NCI-H1436 treated with DMSO at 0.1 percent for 48 hours (cell line): ENCODE data around the gene CENPH.
"Not testable (repeated sequence)": the region's sequence is repeated elsewhere in the genome, so short reads cannot be mapped to it uniquely, and the experiment has no call there.

Experiments used
- DNase-seq: peaks from one replicate; lab custom pipeline; 2025; lab: John Stamatoyannopoulos, UW

CENPH gene

DNA sequence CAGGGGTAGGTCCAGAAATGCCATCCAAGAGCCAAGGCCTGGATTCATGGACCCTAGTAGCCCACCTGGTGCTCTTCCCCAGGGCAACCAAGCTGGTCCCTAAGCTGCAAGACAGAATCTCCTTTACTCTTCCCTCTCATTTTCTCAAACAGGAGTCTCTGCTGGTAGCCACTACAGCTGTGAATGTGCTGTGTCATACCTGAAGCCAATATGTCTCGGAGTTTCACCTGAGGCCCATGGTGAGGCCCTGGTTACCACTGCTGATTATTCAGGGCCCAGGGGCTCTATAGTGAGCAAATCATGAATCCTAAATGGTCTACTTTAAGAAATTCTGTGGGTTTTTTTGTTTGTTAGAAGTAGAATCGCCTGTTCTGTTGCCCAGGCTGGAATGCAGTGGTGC, 61.2 kb downstream of the CENPH start:
- no peak for DNase-seq

DNA sequence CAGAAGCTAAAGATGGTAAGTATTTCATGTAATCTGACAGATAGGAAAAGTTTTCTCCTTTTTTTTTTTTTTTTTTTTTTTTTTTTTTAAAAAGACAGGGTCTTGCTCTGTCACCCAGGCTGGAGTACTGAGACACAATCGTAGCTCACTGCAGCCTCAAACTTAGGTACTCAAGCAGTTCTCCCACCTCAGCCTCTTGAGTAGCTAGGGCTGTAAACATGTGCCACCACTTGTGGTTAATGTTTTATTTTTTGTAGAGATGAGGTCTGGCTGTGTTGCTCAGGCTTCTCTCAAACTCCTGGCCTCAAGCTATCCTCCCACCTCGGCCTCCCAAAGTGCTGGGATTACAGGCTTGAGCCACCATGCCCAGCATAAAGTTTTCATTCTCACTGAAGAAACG, 63.1 kb downstream of the CENPH start:
- no peak for DNase-seq

DNA sequence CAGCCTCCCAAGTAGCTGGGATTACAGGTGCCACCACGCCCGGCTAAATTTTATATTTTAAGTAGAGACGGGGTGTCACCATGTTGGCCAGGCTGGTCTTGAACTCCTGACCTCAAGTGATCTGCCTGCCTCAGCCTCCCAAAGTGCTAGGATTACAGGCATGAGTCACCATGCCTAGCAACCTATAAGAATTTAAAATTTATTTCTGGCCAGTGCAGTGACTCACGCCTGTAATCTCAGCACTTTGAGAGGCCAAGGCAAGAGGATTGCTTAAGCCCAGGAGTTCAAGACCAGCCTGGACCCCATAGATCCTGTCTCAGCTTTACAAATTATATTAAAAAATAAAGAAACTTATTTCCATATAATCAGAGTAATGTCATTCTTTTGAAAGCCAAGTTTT, 66.6 kb downstream of the CENPH start:
- not testable (repeated sequence) for DNase-seq

DNA sequence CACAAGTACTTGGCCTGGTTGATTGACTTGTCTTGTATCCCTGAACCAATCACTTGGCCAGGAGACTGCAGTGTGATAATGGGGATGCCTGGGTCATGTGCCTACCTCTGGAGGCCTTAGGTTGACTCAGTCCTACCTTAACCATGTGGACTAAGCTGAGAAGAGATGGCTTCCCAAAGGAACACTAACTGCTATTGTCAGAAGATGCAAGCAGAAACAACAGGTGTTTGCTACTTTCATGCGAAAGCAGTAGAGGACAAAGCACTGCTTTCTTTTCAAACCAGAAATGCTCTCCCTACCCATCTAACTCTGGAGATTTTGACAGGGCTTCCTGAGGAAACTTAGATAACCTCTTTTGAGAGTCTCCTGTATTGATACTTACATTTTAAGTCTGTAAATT, 68.2 kb downstream of the CENPH start:
- DNase-seq: no peak
